Caki2 (cell line): ENCODE results near the gene HESX1. TPM values are rescaled to one million over a fixed set of nuclear protein-coding genes. Genes with fewer than 3 reads are reported as not detected.

Experiments used
- DNase-seq: peaks from one replicate; pipeline ENCODE4 v3.0.0-alpha.2; 2015; ENCODE audit warnings: low read depth
- in situ Hi-C: cut with HindIII; loops from 2 replicates; pipeline ENCODE4 v1.10.0; 2016; ENCODE audit warnings: low sequenced_read_pairs, low pct_unique_long_range_greater_than_20kb, mixed read lengths
- total RNA-seq: library from RNA; depleted of rRNA; stranded (reverse); fragments of >200 nt; shearing (Covaris generic); gene quantifications from 2 replicates; pipeline ENCODE4 v1.2.3, GENCODE V29; 2014; ENCODE audit warnings: low replicate concordance

HESX1 gene
- total RNA-seq, 1 experiment from 2014 or later: 0.84 TPM

DNA sequence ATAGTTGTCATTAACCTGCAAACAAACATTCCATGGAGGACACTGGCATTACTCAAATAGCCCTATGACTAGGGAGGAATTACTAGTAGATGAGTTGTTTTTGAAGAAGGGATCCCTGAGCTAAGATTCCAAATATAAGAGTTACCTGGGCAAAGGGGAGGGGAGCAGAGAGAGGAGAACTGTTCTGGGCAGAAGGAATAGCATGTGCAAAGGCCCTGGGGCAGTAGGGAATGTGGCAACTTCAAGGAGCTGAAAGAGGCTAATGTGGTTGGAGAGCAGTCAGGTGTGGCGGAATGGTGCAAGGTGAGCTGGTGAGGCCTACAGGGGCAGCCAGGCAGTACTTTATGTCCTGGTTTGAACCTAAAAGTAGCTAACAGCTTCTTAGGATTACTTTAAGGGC lies 28.8 kb downstream of the HESX1 start:
- in situ Hi-C loops: no loop called here
- no peak for DNase-seq

DNA sequence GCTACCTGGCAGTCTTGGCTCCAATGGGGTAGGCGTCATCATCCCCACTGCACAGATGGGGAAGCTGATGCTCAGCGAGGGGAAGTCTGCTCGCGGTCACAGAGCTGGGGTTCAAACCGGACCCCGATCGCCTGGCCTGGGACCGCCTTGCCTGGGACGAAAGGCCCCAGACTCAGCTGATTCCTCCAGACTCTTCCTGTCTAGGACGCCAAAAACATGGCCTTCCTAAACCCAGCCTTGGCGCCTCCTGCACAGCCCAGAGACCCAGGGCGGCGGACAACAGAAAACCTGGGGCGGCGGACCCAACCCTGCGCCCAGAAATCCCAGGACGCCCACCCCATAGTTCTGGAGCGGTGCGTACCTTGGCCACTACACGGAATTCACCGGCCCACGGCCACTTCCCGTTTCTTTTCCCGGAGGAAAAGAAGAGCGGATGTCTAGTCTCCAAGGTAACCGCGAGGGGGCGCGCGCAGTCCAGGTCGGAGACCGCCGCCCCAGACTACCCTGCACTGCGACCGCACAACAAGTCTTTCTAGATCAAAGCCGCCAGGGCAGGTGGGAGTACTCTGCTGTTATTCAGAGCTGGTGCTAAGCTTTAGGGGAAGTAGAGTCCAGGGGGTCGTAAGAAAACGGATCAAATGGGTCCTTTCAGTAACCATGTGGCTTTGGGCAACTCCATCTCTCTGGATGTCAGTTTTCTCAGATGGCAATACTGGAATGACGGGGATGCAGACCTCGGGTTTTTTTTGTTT lies 29.7 kb downstream of the HESX1 start:
- DNase-seq: peak; percentile 53
- in situ Hi-C loops: no loop called here

DNA sequence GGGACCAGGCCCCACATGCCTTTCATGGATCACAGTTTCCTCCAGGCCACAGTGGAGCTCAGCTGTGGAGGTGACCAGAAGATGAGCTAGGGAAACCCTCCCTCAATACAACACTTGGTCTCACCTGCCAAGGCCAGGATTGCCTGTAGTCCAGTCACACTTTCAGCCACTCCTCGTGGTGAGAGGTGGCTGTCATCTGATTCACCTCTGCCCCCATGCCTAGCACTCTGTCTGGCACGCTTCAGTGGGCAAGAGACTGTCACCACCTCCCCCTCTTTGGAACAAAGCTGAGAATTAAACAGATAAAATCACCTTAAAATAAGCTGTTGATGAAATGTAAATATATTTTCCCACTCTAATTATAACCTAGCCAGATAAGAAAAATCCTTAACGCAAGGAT lies 30.7 kb downstream of the HESX1 start:
- in situ Hi-C loops: no loop called here
- peak; percentile 21 for DNase-seq

- in situ Hi-C loops: no loop called here
- DNase-seq: no peak
These were observed 31.6 kb downstream of the HESX1 start for GRCh38 chr3:57168151-57168550.

- in situ Hi-C loops: no loop called here
- no peak for DNase-seq
These were observed 33.1 kb downstream of the HESX1 start for GRCh38 chr3:57166660-57167059.

DNA sequence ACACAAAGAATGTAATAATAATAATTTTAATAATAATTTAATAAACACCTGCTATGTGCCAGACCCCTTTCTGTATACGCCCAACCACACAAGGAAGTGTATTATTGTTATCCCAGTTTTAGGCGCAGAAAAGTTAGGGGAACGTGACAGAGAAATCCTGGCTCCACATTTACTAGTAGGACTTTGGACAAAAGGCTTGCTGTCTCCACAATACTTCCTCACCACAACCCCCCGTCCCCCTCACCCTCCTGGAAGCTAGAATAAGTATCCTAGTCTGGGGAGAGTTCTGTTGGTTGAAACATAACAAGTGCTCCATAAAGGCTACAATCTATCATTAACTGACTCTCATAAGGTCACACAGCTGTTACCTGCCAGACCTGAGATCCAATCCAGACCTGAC lies 34.1 kb downstream of the HESX1 start:
- no peak for DNase-seq
- in situ Hi-C loops: no loop called here

DNA sequence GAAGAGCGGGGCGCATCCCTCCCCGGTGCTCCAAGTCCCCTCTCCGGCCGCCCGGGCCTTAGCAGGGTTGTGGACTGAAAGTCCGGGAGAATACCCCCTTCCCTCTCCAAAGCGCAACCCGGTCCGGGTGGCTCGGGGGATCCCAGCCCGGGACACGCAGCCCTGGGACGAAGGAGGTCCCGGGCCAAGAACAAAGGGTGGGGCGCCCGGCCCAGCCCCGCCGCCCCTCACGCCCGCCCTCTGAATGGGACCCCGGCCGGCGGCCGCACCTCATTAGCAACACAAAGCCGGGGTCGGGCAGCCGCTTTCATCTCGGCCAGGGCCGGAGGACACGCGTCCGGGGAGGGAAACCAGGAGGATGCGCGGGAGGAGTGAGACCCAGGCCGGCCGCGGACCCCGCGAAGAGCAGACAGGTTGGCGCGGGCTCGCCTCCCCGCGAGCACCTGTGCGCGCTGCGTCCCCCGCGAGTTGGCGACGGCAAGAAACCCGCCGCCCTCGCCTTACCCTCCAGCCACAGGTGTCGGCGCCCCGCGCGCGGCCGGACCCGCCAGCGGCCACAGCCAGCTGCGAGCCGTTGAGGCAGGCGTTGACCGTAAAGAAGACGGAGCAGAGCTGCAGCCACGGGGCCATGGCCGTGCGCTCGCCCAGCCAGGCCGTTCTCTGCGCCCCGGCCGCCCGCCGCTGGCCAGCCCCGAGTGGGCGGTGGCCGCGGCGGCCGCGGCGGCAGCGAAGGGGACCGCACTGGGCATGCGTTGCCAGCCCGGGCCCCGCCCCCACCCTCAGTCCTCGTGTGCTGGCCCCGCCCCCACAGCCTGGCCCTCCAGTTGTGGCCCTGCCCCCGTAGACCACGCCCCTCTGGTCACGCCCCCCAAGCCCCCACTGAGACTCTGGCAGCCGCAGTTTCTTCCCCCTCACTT lies 34.9 kb downstream of the HESX1 start, which contains the start of gene IL17RD:
Gene IL17RD, minus strand, starts transcription at position 697 of the 917 bp plus-strand sequence. Its CDS starts 67 bp downstream, at position 630.
- in situ Hi-C loops: no loop called here
- DNase-seq: peak; percentile 39

GRCh38 chr3:57164217-57164656 lies 35.5 kb downstream of the HESX1 start:
- in situ Hi-C loops: no loop called here
- DNase-seq: no peak

DNA sequence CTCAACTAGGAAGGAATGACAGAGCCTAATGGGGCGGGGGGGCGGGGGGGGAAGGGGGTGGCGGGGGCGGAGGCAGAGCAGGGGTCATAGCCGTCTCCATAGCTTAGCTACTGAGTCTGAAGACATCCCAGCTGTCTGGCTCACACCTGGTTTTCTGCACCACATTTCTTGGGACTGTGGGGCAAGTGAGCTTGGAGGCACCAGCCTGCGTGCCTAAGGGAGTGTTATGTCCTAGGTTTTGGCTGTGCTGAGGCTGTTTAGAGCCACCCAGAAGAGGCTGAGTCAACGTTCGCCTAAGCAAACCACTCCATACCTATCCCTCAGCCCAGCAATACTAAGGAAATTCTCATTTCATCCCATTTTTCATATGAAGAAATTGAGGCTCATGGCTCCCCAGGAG lies 36.0 kb downstream of the HESX1 start:
- in situ Hi-C loops: no loop called here
- DNase-seq: no peak

DNA sequence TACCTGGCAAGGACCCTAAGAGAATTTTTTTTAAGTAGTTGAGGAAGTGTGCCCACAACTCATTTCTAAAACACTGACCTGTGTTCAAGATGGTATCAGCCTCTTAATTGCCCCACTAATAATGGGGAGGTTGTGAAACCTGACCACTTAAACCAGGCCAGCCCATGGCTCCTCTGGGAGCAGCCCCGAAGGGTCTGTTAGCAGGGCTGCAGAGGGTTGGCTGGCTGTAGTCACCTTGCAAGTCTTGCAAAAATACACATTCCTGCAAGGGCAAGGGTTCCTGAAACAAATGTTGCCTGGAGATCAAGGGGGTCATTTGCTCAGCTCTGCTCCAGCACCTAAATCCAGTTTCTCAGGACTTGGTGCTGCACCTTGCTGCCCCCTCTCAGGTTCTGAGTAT lies 37.9 kb downstream of the HESX1 start:
- DNase-seq: no peak
- in situ Hi-C loops: no loop called here

GRCh38 chr3:57160765-57161538 lies 38.8 kb downstream of the HESX1 start:
- in situ Hi-C loops: no loop called here
- DNase-seq: no peak

GRCh38 chr3:57160076-57160764 lies 39.6 kb downstream of the HESX1 start:
- DNase-seq: no peak
- in situ Hi-C loops: no loop called here

DNA sequence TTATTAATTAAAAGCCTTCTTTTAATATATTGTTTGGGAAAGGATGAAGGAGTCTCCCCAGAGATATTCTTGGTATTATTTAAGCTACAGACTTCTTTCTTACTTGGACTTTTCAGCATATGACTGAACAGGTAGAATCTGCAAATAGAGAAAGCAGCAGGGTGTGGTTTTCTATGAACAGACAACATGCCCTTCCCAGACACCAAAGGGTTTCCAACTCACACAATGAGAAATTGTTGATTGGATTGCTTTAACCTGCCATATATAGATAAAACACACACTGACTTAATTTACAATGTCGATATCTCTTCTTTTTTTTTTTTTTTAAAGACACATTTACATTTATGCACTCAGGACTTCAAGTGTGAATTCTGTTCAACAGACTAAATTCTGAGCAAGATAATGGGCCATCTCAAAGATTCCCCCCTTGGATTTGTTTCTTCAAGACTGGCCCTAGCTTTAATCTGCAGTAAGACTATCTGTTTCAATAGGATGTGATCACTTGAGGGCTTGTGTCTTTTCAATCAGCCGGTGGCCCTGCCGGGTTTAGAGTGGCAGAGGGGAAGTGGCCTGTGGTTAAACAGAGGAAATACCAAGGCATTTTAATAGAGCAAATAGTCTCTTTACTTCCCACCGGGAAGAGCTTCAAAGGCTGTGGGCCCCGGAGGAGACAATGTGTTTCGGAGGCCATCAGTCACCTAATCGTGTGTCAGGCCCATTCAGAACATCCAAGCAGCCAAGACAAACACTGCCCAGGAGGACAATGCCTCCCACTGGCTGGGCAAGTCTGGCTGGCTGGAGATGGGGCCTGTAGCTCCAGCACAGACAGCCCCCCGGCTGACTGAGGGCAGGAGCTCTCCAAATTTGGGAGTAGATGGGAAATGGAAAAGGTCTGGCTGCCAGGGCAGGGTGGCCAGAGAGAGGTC lies 40.7 kb downstream of the HESX1 start:
- DNase-seq: no peak
- in situ Hi-C loops: no loop called here

DNA sequence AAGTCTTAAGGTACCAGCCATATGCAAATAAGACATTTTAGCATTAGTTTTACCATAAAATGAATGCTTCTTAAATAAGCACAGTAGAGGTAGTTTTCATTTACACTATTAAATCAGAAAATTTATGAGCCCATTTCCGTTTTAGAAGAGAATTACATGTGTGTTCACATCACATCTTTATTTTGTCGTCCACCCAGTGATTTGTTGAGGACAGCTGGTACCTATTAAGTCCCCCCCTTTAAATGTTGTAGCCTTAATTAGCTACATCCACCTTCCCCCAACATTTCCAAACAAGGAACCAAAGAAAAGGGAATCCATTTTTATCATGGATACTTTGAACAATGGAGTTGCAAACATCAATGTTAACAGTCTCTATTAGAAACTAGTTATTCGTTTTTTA lies 41.5 kb downstream of the HESX1 start:
- in situ Hi-C loops: no loop called here
- no peak for DNase-seq

DNA sequence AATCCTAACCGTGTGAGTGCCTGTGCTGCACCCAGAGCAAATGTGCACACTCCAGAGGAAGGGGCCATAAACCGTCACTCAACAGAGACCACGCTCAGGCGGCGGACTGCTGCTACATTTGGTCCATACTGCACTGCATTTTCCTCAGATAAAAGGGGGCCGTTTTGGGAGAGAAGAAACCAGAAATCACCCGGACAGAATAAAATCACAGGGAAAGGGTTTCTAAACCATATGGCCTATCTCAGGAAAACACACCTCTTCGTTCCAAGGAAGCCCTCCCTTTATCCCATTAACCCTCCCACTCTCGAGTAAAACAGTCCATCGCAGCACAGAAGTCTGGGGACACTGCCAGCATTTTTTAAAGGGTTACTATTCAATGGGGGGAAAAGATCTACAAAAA lies 42.2 kb downstream of the HESX1 start:
- in situ Hi-C loops: no loop called here

DNA sequence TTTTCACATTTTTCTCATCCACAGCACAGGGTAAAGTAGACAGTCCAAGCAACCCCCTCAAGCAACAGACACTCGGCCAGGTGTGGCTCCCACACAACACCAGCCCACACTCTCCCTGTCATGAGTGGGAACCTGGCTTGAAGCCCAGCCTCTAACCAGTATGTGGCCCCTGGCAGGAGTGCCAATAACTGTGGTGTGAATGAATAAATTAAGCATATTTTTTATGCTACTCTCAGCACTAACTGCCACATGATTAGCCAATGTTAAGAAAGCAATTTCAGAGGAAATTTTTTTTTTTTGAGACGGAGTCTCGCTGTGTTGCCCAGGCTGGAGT lies 44.5 kb downstream of the HESX1 start:
- in situ Hi-C loops: no loop called here
- no peak for DNase-seq

More for the DNA sequence above, 42.2 kb downstream of the HESX1 start:
- DNase-seq: no peak
